ENCODE results near the gene MEF2A.
"Not testable (repeated sequence)": the region's sequence is repeated elsewhere in the genome, so short reads cannot be mapped to it uniquely, and the experiment has no call there.

MEF2A gene

GRCh38 chr15:99732124-99732750, 166.5 kb downstream of the MEF2A start:
- no peak for DNase-seq

- no peak for DNase-seq
These were observed 167.0 kb downstream of the MEF2A start for GRCh38 chr15:99732751-99733267.

GRCh38 chr15:99733268-99734039, 167.7 kb downstream of the MEF2A start, which contains the start of gene LYSMD4:
TSS of gene LYSMD4 (minus strand) at chr15:99733437. CDS start at chr15:99731999, 1,438 bp downstream.
- peak; percentile 20 for DNase-seq

- not testable (repeated sequence) for DNase-seq
These were observed 168.2 kb downstream of the MEF2A start for GRCh38 chr15:99734040-99734291.

GRCh38 chr15:99734575-99734974, 168.8 kb downstream of the MEF2A start:
- DNase-seq, result no peak

GRCh38 chr15:99735868-99736267, 170.1 kb downstream of the MEF2A start:
- DNase-seq, result no peak

- no peak for DNase-seq
These were observed 170.9 kb downstream of the MEF2A start for GRCh38 chr15:99736702-99737101.

- no peak for DNase-seq
These were observed 172.4 kb downstream of the MEF2A start for GRCh38 chr15:99738021-99738847.

GRCh38 chr15:99741835-99742234, 176.1 kb downstream of the MEF2A start:
- no peak for DNase-seq

GRCh38 chr15:99744142-99744541, 178.4 kb downstream of the MEF2A start:
- no peak for DNase-seq

GRCh38 chr15:99745370-99746086, 179.7 kb downstream of the MEF2A start:
- no peak for DNase-seq

GRCh38 chr15:99749386-99749785, 183.6 kb downstream of the MEF2A start:
- no peak for DNase-seq

GRCh38 chr15:99750326-99750725, 184.5 kb downstream of the MEF2A start:
- not testable (repeated sequence) for DNase-seq

- no peak for DNase-seq
These were observed 186.8 kb downstream of the MEF2A start for GRCh38 chr15:99752556-99752955.

- no peak for DNase-seq
These were observed 187.3 kb downstream of the MEF2A start for GRCh38 chr15:99753066-99753465.

- DNase-seq, result no peak
These were observed 190.1 kb downstream of the MEF2A start for GRCh38 chr15:99755692-99756409.

- DNase-seq, result no peak
These were observed 196.5 kb downstream of the MEF2A start for GRCh38 chr15:99762288-99762687.

- no peak for DNase-seq
These were observed 198.0 kb downstream of the MEF2A start for GRCh38 chr15:99763827-99764226.

- no peak for DNase-seq
These were observed 198.7 kb downstream of the MEF2A start for GRCh38 chr15:99764522-99764921.

Data from cortex of kidney (tissue), 1 donor.